Measurements from ENCODE around the gene FOXN3.
"Not testable (repeated sequence)": the region's sequence is repeated elsewhere in the genome, so short reads cannot be mapped to it uniquely, and the experiment has no call there.

The FOXN3 gene

GRCh38 chr14:89164168-89165073, 252.6 kb downstream of the FOXN3 start:
- DNase-seq (ENCODE audit: low spot score): no peak

- no peak for DNase-seq (ENCODE audit: low spot score)
Measured at GRCh38 chr14:89163031-89163636, 253.9 kb downstream of the FOXN3 start.

GRCh38 chr14:89162586-89162985, 254.4 kb downstream of the FOXN3 start:
- DNase-seq (ENCODE audit: low spot score): no peak

- no peak for DNase-seq (ENCODE audit: low spot score)
Measured at GRCh38 chr14:89160437-89160836, 256.6 kb downstream of the FOXN3 start.

DNA sequence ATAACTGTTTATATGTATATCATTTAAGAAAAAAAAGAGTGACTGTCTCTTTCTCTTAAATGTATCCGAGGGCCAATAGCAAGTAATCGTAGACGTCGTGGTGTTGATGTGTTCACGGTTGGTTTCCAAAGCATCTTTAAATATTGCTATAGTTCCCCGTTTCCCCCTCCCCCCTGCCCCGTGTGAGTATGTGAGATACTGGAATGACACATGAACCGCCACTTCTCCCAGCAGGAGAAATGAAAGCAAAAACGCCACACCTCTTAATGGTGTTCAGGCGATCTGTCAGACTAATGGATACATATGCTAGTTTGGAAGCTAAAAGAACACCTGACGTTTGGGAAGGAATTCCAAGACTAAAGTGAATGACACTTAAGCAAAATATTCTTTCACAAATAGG, 258.3 kb downstream of the FOXN3 start:
- DNase-seq (ENCODE audit: low spot score): no peak

DNA sequence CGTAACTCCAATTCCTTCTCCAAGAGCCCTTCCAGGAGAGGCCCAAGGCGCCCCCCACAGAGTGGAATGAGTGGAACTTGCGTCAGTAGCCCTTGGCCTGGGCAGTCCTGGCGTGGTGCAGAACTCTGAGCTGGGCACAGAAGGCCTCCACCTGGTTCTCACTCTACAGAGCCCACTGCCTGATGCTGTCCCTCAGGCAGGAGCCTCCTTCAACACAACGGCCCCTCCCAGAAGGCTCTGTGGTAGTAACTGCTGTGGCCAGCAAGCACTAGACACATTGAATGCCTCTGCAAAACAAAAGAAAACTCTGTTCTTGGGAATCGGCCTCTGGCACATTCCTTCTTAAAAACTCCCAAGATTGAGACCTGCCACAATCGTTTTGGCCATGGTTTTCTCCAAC, 258.9 kb downstream of the FOXN3 start:
- not testable (repeated sequence) for DNase-seq (ENCODE audit: low spot score)

DNA sequence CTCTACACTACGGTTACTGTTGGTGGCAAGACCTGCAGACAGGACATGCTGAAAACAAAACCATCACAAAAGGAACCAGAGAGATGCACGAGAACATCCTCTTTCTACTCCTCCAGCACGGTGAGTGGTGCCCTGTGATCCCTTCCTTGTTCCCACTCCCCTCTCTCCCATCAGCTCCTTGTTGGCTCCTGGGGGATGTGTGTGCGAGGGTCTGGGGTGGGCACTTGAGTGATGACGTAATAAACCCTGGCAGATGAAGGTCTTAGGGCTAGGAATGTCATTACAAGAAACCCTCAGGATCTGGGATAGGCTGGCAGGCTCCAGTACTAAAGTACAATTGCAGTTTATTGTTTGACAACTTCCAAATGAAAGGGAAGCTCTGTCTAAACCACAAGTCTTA, 261.5 kb downstream of the FOXN3 start:
- DNase-seq (ENCODE audit: low spot score): no peak

- not testable (repeated sequence) for DNase-seq (ENCODE audit: low spot score)
Measured at GRCh38 chr14:89151693-89152092, 265.3 kb downstream of the FOXN3 start.

GRCh38 chr14:89146274-89146673, 270.8 kb downstream of the FOXN3 start:
- no peak for DNase-seq (ENCODE audit: low spot score)

DNA sequence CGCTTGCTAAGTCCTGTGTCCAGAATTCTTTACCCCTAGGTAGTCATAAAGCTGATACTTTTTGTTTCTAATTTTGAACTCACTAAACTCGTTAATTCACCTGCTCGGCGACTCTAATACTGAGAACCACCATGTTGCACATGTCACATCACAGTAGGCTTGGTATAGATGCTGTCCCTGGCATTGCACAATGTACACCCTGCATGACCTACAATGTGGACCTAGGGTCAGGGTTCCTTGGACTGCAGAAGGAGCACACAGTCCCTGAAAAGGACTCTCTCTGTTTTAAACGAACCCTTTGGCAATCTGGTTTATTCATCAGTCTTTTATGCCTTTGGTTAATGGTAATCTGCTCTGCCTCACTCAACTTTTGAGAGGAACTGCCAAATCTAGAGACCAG, 272.4 kb downstream of the FOXN3 start:
- DNase-seq (ENCODE audit: low spot score): no peak

DNA sequence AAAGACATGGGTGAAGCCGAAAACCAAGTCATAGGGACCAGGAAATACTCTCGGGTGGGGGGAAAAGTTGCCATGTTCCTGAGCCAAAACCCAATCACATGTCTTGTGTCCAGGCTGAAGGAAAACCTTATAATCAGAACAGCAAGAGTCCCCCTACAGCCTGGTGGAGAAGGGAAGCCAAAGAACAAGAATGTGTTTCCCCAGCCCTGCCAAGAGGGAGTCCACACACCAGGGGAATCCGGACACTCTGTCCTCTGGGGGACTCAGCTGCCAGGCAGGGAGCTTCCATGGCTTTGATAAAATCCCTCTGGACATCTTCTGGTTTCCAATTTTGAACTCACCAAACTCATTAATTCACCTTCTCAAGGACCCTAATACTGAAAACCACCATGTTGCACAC, 273.0 kb downstream of the FOXN3 start:
- DNase-seq (ENCODE audit: low spot score): no peak

DNA sequence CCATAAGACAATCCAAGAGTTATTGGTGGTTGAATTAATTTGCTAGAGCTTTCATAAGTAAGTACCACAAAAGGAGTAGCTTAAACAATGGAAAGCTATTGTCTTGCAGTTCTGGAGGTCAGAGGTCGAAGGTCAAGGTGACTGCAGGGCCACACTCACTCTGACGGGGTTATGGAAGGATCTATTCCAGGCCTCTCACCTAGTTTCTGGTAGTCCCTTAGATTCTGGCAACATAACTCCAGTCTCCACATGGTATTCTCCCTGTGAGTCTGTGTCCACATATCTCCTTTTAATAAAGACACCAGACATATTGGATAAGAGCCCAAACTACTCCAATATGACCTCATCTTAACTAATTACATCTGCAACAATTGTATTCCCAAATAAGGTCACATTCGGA, 273.4 kb downstream of the FOXN3 start:
- DNase-seq (ENCODE audit: low spot score): no peak

DNA sequence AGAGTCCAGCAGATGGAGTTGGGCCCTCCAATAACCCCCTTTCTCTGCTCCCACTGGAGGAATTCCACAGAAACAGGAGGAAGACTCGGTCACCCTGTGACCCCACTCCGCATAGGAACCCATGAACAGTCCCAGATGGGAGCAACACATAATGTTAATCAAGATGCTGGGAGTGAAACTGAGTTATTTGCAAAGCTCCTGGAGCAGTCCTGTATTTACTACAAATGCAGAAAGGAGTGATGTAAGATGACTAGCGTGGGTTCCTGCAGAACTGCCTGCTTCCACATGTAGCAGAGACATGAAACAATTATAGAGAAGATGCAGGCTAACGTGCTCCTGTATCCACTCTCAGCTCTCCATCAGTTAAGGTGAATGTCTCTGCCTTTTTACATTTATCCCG, 274.7 kb downstream of the FOXN3 start:
- no peak for DNase-seq (ENCODE audit: low spot score)

- DNase-seq (ENCODE audit: low spot score): no peak
Measured at GRCh38 chr14:89141862-89142261, 275.2 kb downstream of the FOXN3 start.

DNA sequence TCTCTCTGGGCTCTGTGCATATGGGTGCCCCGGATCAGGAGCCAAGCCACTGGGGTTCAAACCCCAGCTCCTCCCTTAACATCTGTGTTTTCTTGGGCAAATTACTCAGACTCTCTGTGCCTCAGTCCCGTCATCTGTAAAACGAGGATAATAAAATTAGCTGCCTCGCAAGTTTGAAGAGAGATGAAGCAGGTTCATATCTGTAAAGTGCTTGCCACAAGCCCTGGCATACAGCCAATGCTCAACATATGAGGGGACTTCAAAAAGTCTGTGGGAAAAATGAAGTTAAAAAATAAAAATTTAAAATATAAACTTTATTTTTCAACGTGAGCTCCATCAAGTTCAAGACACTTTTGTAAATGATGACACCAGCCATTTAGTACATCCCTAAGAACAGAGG, 276.7 kb downstream of the FOXN3 start:
- DNase-seq (ENCODE audit: low spot score): no peak

GRCh38 chr14:89139404-89140247, 277.4 kb downstream of the FOXN3 start:
- DNase-seq (ENCODE audit: low spot score): no peak

DNA sequence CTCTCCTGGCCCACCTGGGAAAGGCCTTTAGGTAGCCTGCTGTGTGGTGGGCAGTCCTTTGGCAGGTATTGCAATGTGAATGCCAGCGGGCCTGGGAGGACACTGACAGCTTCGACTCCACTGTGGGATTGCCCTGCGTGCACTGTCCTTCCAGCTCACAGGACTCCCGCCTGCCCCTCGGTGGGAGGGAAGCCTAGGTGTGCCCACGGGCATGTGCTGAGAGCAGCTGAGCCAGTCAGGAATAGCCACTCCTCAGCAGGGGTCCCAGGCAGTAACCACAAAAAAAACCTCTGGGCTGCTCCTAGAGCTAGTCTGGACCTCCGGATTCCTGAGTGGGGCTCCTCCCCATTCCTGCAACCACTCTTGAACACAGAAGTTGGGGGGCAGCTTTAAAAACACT, 278.2 kb downstream of the FOXN3 start:
- DNase-seq (ENCODE audit: low spot score): no peak

- no peak for DNase-seq (ENCODE audit: low spot score)
Measured at GRCh38 chr14:89137526-89138163, 279.4 kb downstream of the FOXN3 start.

DNA sequence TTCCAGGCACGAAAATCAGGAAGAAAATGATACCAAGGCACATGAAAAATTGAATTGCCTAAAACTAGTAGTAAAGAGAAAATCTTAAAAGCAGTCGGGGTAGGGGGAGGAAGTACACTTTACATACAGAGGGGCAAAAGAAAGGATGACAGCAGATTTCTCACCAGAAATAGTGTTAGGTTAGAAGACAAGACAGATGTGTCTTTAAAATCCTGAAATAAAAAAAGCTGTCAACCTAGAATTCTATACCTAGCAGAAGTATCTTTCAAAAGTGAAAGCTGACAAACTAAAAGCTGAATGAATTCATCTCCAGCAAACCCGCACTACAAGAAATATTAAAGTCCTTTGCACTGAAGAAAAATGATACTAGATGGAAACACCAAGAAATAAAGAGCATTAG, 280.4 kb downstream of the FOXN3 start:
- DNase-seq (ENCODE audit: low spot score): no peak

DNA sequence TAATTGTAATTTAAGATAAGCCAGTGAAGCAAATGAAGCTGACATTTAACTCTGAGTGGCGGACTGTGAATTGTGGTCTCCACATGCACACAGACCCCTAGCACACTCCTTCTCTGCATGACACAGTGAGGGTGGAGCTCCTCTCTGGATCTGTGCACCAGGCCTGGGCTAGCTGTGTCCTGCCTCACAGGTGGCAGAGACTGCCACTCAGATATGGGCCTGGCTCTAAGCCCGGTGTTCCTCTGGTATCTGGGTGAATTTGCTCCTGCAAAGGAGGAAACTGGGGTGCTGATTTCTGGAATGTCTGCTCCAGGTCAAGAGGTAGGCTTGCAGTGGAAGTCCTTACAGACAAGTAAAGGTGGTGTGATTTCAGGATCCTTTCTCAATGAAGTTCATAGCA, 282.4 kb downstream of the FOXN3 start:
- DNase-seq (ENCODE audit: low spot score): no peak

- DNase-seq (ENCODE audit: low spot score): no peak
Measured at GRCh38 chr14:89131004-89131750, 285.9 kb downstream of the FOXN3 start.

GRCh38 chr14:89129570-89129969, 287.5 kb downstream of the FOXN3 start:
- no peak for DNase-seq (ENCODE audit: low spot score)

Measured in CD4-positive, alpha-beta T cell treated with Interleukin-2 at 100 ng/mL for 4 hours (primary cell).